ENCODE results near the gene DNAH1.

Gene DNAH1

GRCh38 chr3:52428151-52429005, 112.3 kb downstream of the DNAH1 start:
- Histone ChIP-seq H4K20me1 (no peaks in the 10 kb centered on the region; the same call in 1 of the 2 replicates), H3K4me3 (no peak overlapping the region), H3K4me2 (no peak overlapping the region), H3K27me3 (peaks cover 1% of the 10 kb centered on the region; the same call in 1 of the 2 replicates), H3K9ac (no peak overlapping the region), H3K27ac (no peak overlapping the region), H3K9me3 (no peaks in the 10 kb centered on the region), H3K4me1 (peaks cover 11% of the 10 kb centered on the region), H3K36me3 (no peaks in the 10 kb centered on the region)
- no peak for TF ChIP-seq Cebpa-rat (IDR thresholded peaks at IDR 0.05)

- no peak overlapping the region for H3K27ac ChIP-seq
- H3K36me3 ChIP-seq = no peaks in the 10 kb centered on the region
- H4K20me1 ChIP-seq = no peaks in the 10 kb centered on the region; the same call in 1 of the 2 replicates
- H3K9me3 ChIP-seq = no peaks in the 10 kb centered on the region
- no peak overlapping the region for H3K4me3 ChIP-seq
- no peak for TF ChIP-seq Cebpa-rat (IDR thresholded peaks at IDR 0.05)
- peaks cover 8% of the 10 kb centered on the region; the same call in 1 of the 2 replicates for H3K27me3 ChIP-seq
- H3K4me1 ChIP-seq = peaks cover 17% of the 10 kb centered on the region
- H3K4me2 ChIP-seq = no peak overlapping the region
- H3K9ac ChIP-seq = no peak overlapping the region
These were observed 112.9 kb downstream of the DNAH1 start for GRCh38 chr3:52429031-52429430.

GRCh38 chr3:52429779-52430415, 113.8 kb downstream of the DNAH1 start:
- no peaks in the 10 kb centered on the region for H3K36me3 ChIP-seq
- H3K4me3 ChIP-seq = no peak overlapping the region
- peaks cover 26% of the 10 kb centered on the region for H3K4me1 ChIP-seq
- H3K4me2 ChIP-seq = no peak overlapping the region
- no peaks in the 10 kb centered on the region for H3K9me3 ChIP-seq
- TF ChIP-seq Cebpa-rat (IDR thresholded peaks at IDR 0.05) = no peak
- no peak overlapping the region for H3K9ac ChIP-seq
- peaks cover 12% of the 10 kb centered on the region; the same call in 1 of the 2 replicates for H3K27me3 ChIP-seq
- H4K20me1 ChIP-seq = no peaks in the 10 kb centered on the region; the same call in 1 of the 2 replicates
- H3K27ac ChIP-seq = no peak overlapping the region

DNA sequence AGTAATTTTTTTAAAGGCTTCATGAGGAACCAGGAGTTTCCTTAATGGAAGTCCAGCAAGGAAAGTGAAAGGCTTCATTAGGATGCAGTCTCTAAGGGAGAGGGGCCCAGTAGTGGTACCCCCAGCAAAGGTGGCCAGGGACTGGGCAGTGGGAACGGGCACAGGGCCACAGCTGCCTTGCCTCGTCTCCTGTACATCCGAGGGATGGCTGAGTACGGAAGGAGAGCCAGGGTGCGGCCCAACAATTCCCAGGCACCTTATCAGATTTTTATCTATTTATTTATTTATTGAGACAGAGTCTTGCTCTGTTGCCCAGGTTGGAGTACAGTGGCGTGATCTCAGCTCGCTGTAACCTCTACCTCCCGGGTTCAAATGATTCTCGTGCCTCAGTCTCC, 114.3 kb downstream of the DNAH1 start:
- H3K9me3 ChIP-seq = no peaks in the 10 kb centered on the region
- H4K20me1 ChIP-seq = peaks cover 1% of the 10 kb centered on the region
- no peak overlapping the region for H3K27ac ChIP-seq
- no peak overlapping the region for H3K4me3 ChIP-seq
- H3K36me3 ChIP-seq = no peaks in the 10 kb centered on the region
- H3K27me3 ChIP-seq = peaks cover 12% of the 10 kb centered on the region; the same call in 1 of the 2 replicates
- H3K4me1 ChIP-seq = peaks cover 31% of the 10 kb centered on the region
- no peak overlapping the region for H3K4me2 ChIP-seq
- no peak for TF ChIP-seq Cebpa-rat (IDR thresholded peaks at IDR 0.05)
- no peak overlapping the region for H3K9ac ChIP-seq

DNA sequence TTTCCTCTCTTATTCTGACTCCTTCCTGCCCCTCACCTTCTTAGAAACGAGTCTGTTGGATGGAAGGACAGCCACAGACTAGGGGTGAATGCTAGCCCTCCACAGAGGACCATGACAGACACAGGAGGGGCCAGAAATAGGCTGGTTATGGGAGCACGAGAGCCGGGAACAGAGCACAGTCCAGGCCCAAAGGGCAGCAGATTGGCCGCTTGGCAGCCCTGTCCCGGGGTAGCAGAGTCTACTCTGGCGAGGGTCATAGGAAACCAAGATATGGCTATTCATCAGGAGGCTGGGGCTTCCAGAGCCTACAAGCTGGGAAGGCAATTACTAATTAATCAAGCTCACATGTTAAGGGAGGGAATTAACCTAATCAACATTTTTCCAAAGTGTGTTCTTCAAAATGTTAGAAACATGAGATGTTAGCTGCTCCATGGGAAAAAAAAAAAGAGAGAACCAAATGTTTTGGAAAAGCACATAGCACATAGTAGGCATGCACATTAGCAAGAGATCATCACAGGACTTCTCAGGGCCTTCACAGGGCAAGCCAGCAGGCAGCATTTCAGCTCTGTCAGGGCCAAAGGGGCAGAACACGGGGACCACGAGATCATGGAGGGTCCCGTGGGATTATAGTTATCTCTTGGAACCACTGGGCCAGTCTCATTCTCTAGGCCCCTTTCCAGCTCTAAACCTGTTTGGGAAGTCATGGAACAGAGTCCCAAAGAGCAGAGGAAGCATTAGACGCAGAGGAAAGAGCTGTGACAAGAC, 115.5 kb downstream of the DNAH1 start:
- H3K4me2 ChIP-seq = peak overlapping the region; percentile 39; the same call in 1 of the 2 replicates
- no peak overlapping the region for H3K9ac ChIP-seq
- H3K4me1 ChIP-seq = peaks cover 44% of the 10 kb centered on the region
- H4K20me1 ChIP-seq = peaks cover 10% of the 10 kb centered on the region
- H3K27ac ChIP-seq = no peak overlapping the region
- H3K27me3 ChIP-seq = peaks cover 12% of the 10 kb centered on the region; the same call in 1 of the 2 replicates
- no peak overlapping the region for H3K4me3 ChIP-seq
- no peaks in the 10 kb centered on the region for H3K9me3 ChIP-seq
- H3K36me3 ChIP-seq = no peaks in the 10 kb centered on the region
- no peak for TF ChIP-seq Cebpa-rat (IDR thresholded peaks at IDR 0.05)

- H3K4me3 ChIP-seq = no peak overlapping the region
- H3K36me3 ChIP-seq = no peaks in the 10 kb centered on the region
- no peak overlapping the region for H3K27ac ChIP-seq
- TF ChIP-seq Cebpa-rat (IDR thresholded peaks at IDR 0.05) = no peak
- peaks cover 49% of the 10 kb centered on the region for H3K4me1 ChIP-seq
- H4K20me1 ChIP-seq = peaks cover 10% of the 10 kb centered on the region
- H3K27me3 ChIP-seq = peaks cover 12% of the 10 kb centered on the region; the same call in 1 of the 2 replicates
- no peaks in the 10 kb centered on the region for H3K9me3 ChIP-seq
- peak overlapping the region; percentile 39; the same call in 1 of the 2 replicates for H3K4me2 ChIP-seq
- H3K9ac ChIP-seq = no peak overlapping the region
These were observed 116.1 kb downstream of the DNAH1 start for GRCh38 chr3:52432225-52432624.

- Histone ChIP-seq H3K9ac (no peak overlapping the region), H3K4me1 (peaks cover 54% of the 10 kb centered on the region), H3K36me3 (no peaks in the 10 kb centered on the region), H3K4me2 (no peak overlapping the region), H3K27me3 (peaks cover 12% of the 10 kb centered on the region; the same call in 1 of the 2 replicates), H3K9me3 (no peaks in the 10 kb centered on the region), H3K27ac (no peak overlapping the region), H3K4me3 (no peak overlapping the region), H4K20me1 (peaks cover 10% of the 10 kb centered on the region)
- TF ChIP-seq Cebpa-rat (IDR thresholded peaks at IDR 0.05) = no peak
These were observed 116.6 kb downstream of the DNAH1 start for GRCh38 chr3:52432691-52433141.

- Histone ChIP-seq H3K4me2 (peak overlapping the region; percentile 92), H3K36me3 (no peaks in the 10 kb centered on the region), H3K27me3 (peaks cover 18% of the 10 kb centered on the region; the same call in 1 of the 2 replicates), H3K27ac (no peak overlapping the region), H3K4me1 (peaks cover 58% of the 10 kb centered on the region), H3K9me3 (no peaks in the 10 kb centered on the region), H3K9ac (no peak overlapping the region), H4K20me1 (peaks cover 17% of the 10 kb centered on the region), H3K4me3 (no peak overlapping the region)
- no peak for TF ChIP-seq Cebpa-rat (IDR thresholded peaks at IDR 0.05)
These were observed 117.3 kb downstream of the DNAH1 start for GRCh38 chr3:52433328-52433995.

DNA sequence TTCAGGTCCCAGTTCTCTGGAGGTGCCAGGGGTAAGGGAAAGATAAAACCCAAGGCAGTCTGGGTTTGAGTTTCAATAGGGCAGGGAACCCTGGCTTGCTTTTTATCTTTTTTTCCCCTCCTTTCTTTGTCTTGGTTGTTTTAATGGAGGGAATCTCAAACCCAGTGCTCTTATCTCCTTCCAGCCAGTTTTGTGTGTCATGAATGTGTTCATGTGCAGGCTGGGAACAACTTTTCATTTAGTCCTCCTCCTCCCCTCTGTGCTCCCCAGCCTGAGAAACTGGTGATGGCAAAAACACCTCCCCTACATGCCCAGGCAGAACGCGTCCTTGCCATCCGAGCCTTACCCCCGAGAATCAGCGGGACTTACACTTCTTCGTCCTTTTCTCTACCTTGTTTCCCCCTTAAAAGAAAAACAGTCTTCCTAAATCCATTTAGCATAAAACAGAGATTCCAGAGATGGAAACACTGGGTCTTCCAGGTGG, 117.9 kb downstream of the DNAH1 start:
- Histone ChIP-seq H3K4me1 (peaks cover 58% of the 10 kb centered on the region), H4K20me1 (peaks cover 23% of the 10 kb centered on the region), H3K9me3 (no peaks in the 10 kb centered on the region), H3K9ac (no peak overlapping the region), H3K27me3 (peaks cover 22% of the 10 kb centered on the region; the same call in 1 of the 2 replicates), H3K27ac (no peak overlapping the region), H3K4me2 (peak overlapping the region; percentile 92), H3K4me3 (no peak overlapping the region), H3K36me3 (no peaks in the 10 kb centered on the region)
- no peak for TF ChIP-seq Cebpa-rat (IDR thresholded peaks at IDR 0.05)
